Measurements from ENCODE around the gene SCARB1.
A peak's percentile ranks its signal among the peaks of the same experiment; 100 is the strongest.
"Not testable (repeated sequence)": the region's sequence is repeated elsewhere in the genome, so short reads cannot be mapped to it uniquely, and the experiment has no call there.

The SCARB1 gene

GRCh38 chr12:124863416-124864325, at the start of gene SCARB1:
Gene SCARB1, minus strand, starts transcription at chr12:124863864. Its CDS starts 144 bp downstream, at chr12:124863720.
- H3K27ac ChIP-seq (ENCODE audit: low read depth, low read length): peak within 1 kb of the TSS; percentile 69
- peaks cover 50% of the 10 kb centered on the region for H3K79me2 ChIP-seq (ENCODE audit: control insufficient read depth, low read length)
- H3K4me3 ChIP-seq (ENCODE audit: low read length): peak within 1 kb of the TSS; percentile 83

GRCh38 chr12:124912529-124913287, 49.0 kb upstream of the SCARB1 start:
- peaks cover 48% of the 10 kb centered on the region for H3K4me1 ChIP-seq (ENCODE audit: control insufficient read depth, low read length)
- H3K79me2 ChIP-seq (ENCODE audit: control insufficient read depth, low read length): peaks cover 48% of the 10 kb centered on the region
- H3K4me3 ChIP-seq (ENCODE audit: low read length); H3K9me3 ChIP-seq (ENCODE audit: control insufficient read depth, insufficient read depth, low read length); H3K9me2 ChIP-seq (replicated peaks; ENCODE audit: control insufficient read depth, low read length); H3K27me3 ChIP-seq (ENCODE audit: control insufficient read depth, low read length); H3K27ac ChIP-seq (ENCODE audit: low read depth, low read length): not testable (repeated sequence)
- H3K36me3 ChIP-seq (ENCODE audit: control insufficient read depth, low read length): peaks cover 41% of the 10 kb centered on the region
- peaks cover 64% of the 10 kb centered on the region for H3F3A ChIP-seq (ENCODE audit: control insufficient read depth, insufficient read depth)
- H3K4me2 ChIP-seq (ENCODE audit: low read length): 0 out of 2 replicates have a peak overlapping the region, but pooled peaks have one; percentile 73
- peaks cover 26% of the 10 kb centered on the region for H4K20me1 ChIP-seq (ENCODE audit: control insufficient read depth, insufficient read depth, low read depth, low read length)

More at GRCh38 chr12:124863416-124864325, at the start of gene SCARB1:
- Histone ChIP-seq H3K9me3 (ENCODE audit: control insufficient read depth, insufficient read depth, low read length) (no peaks in the 10 kb centered on the region), H3K9me2 (replicated peaks; ENCODE audit: control insufficient read depth, low read length) (no peaks in the 10 kb centered on the region), H4K20me1 (ENCODE audit: control insufficient read depth, insufficient read depth, low read depth, low read length) (peaks cover 7% of the 10 kb centered on the region; the same call in 1 of the 2 replicates), H3K27me3 (ENCODE audit: control insufficient read depth, low read length) (no peaks in the 10 kb centered on the region), H3K4me2 (ENCODE audit: low read length) (peak within 1 kb of the TSS; percentile 93), H3F3A (ENCODE audit: control insufficient read depth, insufficient read depth) (peaks cover 20% of the 10 kb centered on the region), H3K36me3 (ENCODE audit: control insufficient read depth, low read length) (peaks cover 47% of the 10 kb centered on the region), H3K4me1 (ENCODE audit: control insufficient read depth, low read length) (peaks cover 82% of the 10 kb centered on the region)
- TF ChIP-seq EZH2phosphoT487 (IDR thresholded peaks at IDR 0.05; ENCODE audit: borderline replicate concordance, low read length) (no peak), CTCF (IDR thresholded peaks at IDR 0.05; ENCODE audit: low read depth, low read length, poor library complexity, severe bottlenecking) (no peak)

GRCh38 chr12:124911521-124911920, 47.9 kb upstream of the SCARB1 start:
- H3K9me3 ChIP-seq (ENCODE audit: control insufficient read depth, insufficient read depth, low read length); H3K27ac ChIP-seq (ENCODE audit: low read depth, low read length); H3K4me2 ChIP-seq (ENCODE audit: low read length); H3K9me2 ChIP-seq (replicated peaks; ENCODE audit: control insufficient read depth, low read length); H3K27me3 ChIP-seq (ENCODE audit: control insufficient read depth, low read length); H3K4me3 ChIP-seq (ENCODE audit: low read length): not testable (repeated sequence)
- Histone ChIP-seq H4K20me1 (ENCODE audit: control insufficient read depth, insufficient read depth, low read depth, low read length) (peaks cover 26% of the 10 kb centered on the region), H3K79me2 (ENCODE audit: control insufficient read depth, low read length) (peaks cover 48% of the 10 kb centered on the region), H3K4me1 (ENCODE audit: control insufficient read depth, low read length) (peaks cover 44% of the 10 kb centered on the region), H3F3A (ENCODE audit: control insufficient read depth, insufficient read depth) (peaks cover 62% of the 10 kb centered on the region), H3K36me3 (ENCODE audit: control insufficient read depth, low read length) (peaks cover 41% of the 10 kb centered on the region)

GRCh38 chr12:124910561-124911478, 47.2 kb upstream of the SCARB1 start:
- H3K27me3 ChIP-seq (ENCODE audit: control insufficient read depth, low read length): no peaks in the 10 kb centered on the region; the same call in 1 of the 2 replicates
- H4K20me1 ChIP-seq (ENCODE audit: control insufficient read depth, insufficient read depth, low read depth, low read length): peaks cover 26% of the 10 kb centered on the region
- H3K79me2 ChIP-seq (ENCODE audit: control insufficient read depth, low read length): peaks cover 44% of the 10 kb centered on the region
- H3K27ac ChIP-seq (ENCODE audit: low read depth, low read length): no peak overlapping the region
- peaks cover 44% of the 10 kb centered on the region for H3K4me1 ChIP-seq (ENCODE audit: control insufficient read depth, low read length)
- H3K4me3 ChIP-seq (ENCODE audit: low read length): 0 out of 2 replicates have a peak overlapping the region, but pooled peaks have one; percentile 18
- peak overlapping the region; percentile 12; the same call in 1 of the 2 replicates for H3K4me2 ChIP-seq (ENCODE audit: low read length)
- peaks cover 41% of the 10 kb centered on the region for H3K36me3 ChIP-seq (ENCODE audit: control insufficient read depth, low read length)
- H3K9me3 ChIP-seq (ENCODE audit: control insufficient read depth, insufficient read depth, low read length): no peaks in the 10 kb centered on the region
- peaks cover 60% of the 10 kb centered on the region for H3F3A ChIP-seq (ENCODE audit: control insufficient read depth, insufficient read depth)
- TF ChIP-seq CTCF (IDR thresholded peaks at IDR 0.05; ENCODE audit: low read depth, low read length, poor library complexity, severe bottlenecking) (no peak), EZH2phosphoT487 (IDR thresholded peaks at IDR 0.05; ENCODE audit: borderline replicate concordance, low read length) (no peak)
- no peaks in the 10 kb centered on the region for H3K9me2 ChIP-seq (replicated peaks; ENCODE audit: control insufficient read depth, low read length)
